GM11168 (cell line): ENCODE measurements around the gene DAPK3.
"Not testable (repeated sequence)": the region's sequence is repeated elsewhere in the genome, so short reads cannot be mapped to it uniquely, and the experiment has no call there.

Experiments used
- in situ Hi-C: fragments of 300-500 bp; cut with MboI; formaldehyde crosslinking; loops from one replicate; pipeline ENCODE4 v1.12.0; 2022; ENCODE audit warnings: low sequenced_read_pairs; ENCODE audit not compliant: unreplicated experiment

DAPK3 gene

DNA sequence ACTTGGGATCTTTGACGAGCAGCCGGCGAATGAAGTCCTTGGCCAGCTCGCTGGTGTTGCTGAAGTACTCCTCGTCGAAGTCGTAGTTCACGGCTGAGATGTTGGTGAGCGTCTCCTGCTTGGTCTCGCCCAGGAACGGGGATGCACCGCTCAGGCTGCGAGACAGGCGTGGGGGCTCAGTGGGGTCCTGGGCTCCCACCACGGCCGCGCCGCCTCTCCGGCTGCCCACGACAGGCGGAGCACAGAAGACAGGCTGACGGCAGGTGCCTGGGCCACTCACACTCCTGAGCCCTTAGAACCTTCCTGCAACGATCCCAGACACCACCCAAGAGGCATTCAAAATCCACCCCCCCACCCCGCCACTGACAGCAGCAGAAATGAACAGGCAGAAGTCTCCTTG lies 9.9 kb downstream of the DAPK3 start:
- in situ Hi-C loops = no loop called here

DNA sequence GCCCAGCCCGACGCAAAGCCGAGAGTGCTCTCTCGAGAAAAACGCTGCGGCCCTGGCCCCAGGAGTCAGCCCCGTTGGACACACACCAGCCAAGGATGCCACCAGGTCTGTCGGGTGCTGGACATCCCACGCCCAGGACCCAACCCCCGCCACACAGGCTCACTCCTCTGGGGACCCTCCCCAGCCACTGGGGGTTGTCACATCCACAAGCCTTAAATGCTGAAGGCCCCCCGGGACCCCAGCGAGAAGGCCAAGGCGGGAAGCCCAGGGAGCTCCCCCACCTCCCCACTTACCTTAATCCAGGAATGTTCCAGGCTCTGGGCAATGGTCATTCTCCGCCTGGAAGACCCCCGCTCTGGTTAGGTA lies 11.2 kb downstream of the DAPK3 start:
- in situ Hi-C loops = no loop called here

DNA sequence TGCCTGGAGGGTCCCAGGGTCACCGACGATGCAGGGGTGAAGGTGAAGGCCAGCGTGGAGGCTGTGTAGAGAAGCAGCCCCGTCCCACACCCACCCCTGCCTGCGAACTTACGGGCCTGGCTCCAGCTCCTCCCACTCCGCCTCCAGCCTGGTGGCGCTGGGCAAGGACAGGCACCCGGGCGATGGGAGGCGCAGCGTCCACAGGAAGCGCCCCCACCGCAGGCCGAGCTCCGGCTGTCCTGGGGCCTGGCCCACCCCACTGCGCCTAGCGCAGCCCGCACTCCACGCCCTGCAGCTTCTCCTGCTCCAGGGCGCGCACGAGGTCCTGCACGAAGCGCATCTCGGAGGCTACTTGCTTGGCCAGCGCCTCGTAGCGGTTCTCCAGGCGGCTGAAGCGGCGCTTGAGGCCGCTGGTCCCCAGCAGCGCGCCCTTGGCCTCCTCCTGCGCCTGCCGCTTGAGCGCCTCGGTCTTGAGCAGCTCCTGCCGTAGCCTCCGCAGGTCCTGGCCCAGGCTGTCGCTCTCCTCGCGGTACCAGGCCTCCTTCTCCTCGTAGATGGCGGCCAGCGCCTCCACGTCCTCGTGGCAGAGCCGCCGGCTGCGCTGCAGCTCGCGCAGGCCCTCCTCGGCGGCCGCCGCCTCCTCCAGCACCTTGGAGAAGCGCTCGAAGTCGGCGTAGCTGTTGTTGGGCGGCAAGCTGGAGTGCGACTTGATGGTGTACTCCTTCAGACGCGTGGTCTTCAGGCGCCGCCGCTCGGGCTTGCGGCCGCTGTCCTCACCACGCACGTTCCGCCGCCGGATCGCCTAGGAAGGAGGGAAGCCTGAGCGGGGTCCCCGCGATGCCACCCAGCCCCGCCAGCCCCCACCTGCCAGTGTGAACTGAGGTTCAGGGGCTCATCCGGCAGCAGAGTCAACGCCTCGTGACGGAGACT lies 11.8 kb downstream of the DAPK3 start:
- in situ Hi-C loops = no loop called here

DNA sequence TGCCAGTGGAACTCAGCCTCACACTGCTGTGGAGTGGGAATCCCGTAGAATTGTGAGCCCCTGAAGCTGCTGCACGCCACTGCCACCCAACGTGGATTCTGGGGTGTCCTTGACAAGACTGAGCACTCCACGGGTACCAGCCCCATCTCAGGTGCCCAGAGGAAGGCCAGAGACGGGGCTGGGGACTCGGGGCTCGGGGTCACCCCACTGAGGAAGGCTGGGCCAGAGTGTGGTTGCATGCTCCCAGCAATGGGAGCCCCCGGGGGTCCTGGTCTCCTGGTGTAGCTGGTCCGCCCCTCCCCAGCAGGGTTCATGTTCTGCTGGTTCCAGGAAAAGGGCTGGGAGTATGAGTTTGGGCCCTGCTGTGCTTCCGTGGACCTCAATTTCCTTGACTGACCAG lies 15.2 kb downstream of the DAPK3 start:
- in situ Hi-C loops = no loop called here

DNA sequence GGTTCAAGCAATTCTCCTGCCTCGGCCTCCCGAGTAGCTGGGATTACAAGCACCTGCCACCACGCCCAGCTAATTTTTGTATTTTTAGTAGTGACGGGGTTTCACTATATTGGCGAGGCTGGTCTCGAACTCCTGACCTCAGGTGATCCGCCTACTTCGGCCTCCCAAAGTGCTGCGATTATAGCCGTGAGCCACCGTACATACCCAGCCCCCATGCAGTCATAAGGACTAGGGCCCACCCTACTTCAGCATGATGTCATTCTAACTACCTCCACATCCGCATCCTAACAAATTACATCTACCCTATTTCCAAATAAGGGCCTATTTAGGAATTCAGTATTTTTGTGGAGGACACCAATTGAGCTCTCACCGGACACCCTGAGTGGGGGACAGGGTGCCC lies 15.6 kb downstream of the DAPK3 start:
- in situ Hi-C loops = not testable (repeated sequence)

DNA sequence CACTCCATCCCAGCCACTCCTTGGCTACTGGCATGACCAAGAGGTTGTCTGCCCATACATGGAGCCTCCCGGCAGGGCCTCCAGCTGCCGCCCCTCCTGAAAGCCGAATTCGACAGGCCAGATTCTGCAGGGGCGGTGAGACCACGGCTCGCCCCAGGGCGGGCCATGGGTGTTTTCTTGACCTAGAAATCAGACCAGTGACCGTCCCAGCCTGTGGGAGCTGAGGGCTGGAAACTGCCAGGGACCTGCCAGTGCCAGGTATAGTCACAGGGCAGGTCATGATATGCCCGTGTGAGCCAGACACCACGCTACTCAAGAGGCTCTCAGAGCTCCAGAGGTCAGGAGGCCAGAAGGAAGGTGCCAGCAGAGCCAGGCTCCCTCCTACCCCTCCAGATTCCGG lies 16.8 kb downstream of the DAPK3 start:
- in situ Hi-C loops = no loop called here

DNA sequence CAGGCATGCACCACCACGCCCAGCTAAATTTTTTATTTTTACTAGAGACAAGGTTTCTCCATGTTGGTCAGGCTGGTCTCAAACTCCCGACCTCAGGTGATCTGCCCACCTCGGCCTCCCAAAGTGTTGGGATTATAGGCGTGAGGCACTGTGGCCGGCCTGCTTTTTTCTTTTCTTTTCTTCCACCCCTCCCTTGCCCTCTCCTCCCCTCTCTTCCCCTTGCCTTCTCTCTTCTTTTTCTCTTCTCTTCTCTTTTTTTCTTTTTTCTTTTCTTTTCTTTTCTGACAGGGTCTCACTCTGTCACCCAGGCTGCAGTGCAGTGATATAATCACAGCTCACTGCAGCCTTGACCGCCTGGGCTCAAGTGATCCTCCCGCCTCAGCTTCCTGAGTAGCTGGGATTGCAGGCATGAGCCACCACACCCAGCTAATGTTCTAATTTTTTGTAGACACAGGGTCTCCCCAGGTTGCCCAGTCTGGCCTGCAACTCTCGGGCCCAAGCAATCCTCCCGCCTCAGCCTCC lies 18.1 kb downstream of the DAPK3 start:
- in situ Hi-C loops = not testable (repeated sequence)

DNA sequence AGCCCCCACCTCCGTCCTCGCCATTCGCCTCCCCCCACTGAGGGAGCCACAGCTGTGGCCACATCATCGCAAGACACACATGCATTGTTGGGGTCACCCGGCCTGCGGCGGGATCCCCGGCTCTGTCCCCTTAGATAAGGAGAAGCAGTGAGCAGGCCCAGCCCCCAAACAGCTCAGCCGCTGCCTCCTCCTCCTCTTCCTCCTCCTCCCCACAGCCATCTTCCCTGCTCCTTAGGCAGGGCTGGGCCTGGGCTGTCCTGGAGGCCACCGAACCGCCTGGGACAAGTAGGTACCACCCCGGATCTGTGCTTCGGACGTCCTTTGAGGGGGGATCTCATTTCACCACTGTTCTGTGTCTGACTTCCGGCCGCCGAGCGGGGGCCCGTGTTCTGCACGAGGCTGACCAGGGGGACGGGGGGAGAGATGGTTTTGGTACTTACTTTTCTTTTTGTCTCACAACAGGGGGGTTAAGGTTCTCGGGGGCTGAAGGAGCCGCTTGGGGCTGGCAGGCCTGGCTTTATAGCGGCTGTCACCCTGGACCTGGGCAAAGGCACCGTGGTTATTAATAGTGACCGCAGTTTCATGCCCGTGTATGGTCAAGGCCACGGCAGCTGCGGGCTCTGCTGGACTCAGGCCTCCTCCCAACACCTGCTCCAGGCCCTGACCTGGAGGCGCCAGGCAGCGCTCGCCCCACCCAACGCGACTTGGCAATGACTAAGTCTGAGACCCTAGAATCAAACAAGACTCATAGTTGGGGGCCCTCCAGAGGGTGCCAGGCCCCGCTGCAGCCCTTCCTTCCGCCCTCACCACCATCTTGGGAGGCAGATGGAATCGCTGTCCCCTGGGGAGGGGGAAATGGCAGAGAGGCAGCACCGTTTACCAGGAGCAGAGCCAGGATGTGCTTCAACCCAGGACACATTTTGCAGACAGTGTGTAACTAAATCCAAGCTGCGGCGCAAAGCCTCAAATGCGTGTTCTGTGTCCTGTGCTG lies 19.7 kb downstream of the DAPK3 start:
- in situ Hi-C loops = no loop called here

DNA sequence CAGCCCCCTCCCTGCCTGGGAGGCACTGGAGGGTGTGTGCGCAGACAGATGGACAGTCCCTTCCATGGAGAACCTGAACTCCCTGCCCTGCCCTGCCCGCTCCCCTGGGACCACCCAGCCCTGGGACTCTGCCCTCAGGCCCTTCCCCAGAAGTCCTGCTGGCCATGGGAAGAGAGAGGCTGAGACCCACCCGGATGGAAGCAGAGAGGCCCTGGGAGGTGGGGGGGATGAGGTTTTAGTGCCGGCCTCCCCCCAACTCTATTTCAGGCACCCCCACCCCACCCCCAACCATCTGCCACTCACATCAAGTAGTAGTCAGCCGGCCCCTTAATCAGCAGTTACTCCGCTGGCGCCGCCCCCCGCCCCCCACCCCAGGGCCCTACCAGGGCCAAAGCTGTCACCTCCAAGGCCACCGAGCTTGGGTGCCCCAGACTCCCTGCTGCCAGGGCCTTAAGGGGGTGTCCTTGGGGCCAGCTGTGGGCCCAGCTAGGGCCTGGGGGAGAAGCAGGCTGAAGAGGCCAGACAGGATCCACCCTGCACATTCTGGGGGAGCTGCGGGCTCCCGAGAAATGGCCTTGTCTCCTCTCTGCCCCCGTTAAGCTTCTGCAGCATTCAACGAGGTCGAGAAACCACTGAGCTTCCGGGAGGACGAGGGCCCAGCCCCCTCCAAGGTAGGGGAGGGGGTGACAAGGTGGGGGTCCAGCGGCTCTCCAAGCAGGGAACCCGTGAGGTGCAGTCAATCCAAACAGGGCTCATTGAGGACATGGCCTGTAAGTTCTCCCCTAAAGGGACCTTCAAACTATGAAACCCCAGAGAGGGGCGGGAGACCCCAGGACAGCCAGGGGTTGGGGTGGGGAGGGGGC lies 20.7 kb downstream of the DAPK3 start:
- in situ Hi-C loops = no loop called here

DNA sequence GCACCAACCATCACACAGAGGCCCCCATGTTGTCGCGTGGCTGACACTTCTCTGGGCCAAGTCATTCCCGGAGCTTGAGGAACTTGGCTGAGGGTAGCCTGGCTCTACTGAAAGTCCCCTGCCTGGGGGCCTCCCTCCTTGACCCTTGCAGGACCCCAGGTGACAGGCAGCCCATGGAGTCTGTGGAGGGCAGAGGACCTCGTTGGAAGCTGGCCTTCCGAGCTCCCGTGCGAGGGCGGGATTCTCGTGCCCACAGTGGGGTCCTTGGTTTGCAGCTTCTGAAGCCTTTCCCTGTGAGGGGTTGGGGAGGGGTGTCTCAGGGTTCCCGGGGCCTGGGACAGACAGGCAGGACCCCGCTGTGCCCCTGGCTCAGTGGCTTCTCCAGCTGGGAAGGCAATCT lies 21.6 kb downstream of the DAPK3 start:
- in situ Hi-C loops = no loop called here

DNA sequence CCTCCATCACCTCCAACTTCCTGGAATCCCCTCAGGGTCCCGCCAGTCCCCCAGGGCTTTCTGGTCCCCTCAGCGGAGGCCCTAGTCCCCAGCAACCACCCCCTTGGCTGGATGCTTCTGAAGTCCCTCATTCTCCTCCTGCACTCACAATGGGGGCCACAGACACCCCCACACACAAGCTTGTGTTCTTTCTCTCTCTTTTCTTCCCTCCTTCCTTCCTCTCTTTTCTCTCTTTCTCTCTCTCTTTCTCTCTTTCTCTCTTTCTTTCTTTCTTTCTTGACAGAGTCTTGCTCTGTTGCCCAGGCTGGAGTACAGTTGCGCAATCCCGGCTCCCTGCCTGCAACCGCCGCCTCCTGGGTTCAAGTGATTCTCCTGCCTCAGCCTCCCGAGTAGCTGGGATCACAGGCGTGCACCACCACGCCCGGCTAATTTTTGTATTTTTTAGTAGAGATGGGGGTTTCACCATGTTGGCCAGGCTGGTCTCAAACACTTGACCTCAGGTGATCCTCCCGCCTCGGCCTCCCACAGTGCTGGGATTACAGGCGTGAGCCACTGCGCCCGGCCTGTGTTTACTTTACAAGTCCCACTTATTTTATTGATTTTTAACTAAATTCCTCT lies 23.5 kb downstream of the DAPK3 start:
- in situ Hi-C loops = not testable (repeated sequence)

DNA sequence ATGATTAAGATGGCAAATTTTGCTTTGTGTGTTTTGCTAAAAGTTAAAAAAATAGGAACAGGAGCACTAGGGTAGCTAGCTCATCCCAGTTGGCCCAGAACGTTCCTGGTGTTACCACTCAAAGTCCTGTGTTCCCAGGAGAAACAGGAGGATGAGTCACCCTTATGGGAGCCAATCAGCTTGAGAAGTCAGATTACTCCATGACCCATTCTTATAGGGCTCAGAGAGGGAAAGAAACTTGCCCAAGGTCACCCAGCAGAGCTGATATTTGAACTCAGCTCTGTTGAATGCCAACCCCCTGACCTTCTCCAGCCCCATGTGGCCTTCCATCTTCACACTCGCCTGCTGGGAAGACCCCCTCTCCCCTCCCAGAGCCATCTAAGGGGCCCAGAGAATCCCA lies 25.1 kb downstream of the DAPK3 start:
- in situ Hi-C loops = no loop called here

DNA sequence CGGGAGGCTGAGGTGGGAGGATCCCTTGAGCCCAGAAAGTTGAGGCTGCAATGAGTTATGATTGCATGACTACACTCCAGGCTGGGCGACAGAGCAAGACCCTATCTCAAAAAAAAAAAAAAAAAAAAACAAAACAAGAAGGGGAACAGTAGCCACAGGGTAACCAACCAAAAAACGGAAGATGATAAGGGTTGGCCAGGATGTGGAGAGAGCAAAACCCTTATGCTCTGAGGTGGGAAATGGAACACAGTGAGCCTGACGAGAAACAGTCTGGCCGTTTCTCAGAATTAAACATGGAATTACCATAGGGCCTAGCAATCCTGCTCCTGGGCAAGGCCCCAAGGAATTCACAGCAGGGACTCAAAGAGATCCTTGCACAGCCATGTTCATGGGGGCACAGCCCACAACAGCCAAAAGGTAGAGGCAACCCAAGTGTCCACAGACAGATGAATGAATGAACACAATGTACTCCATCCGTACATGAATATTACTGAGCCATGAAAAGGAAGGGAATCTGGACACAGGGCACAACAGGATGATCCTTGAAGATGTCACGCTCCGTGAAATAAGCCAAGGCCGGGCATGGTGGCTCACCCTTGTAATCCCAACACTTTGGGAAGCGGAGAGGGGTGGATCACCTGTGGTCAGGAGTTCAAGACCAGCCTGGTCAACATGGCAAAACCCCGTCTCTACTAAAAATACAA lies 26.7 kb downstream of the DAPK3 start:
- in situ Hi-C loops = no loop called here

DNA sequence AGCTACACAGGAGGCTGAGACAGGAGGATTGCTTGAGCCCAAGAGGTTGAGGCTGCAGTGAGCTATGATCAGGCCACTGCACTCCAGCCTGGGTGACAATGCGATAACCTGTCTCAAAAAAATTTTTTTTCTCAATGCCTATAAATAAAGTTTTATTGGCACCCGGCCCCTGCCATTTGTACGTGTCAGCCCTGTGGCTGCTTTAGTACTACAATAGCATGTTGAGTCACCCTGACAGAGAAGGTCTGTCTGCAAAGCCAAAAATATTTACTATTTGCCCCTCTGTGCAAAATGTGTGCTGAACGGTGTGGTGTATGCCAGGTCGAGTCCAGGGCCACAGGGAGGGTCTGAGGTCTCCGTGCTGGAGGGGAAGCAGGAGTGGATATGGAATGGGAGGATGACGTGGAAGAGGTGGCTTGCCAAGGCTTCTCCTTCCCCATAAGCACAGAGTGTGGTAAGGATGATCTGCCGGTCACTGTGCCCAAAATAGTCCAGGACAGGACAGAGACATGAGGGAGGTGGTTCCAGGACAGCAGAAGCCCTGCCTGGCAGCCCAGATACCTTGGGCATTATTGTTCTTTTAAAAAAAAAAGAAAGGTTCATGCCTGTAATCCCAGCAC lies 28.0 kb downstream of the DAPK3 start:
- in situ Hi-C loops = no loop called here

DNA sequence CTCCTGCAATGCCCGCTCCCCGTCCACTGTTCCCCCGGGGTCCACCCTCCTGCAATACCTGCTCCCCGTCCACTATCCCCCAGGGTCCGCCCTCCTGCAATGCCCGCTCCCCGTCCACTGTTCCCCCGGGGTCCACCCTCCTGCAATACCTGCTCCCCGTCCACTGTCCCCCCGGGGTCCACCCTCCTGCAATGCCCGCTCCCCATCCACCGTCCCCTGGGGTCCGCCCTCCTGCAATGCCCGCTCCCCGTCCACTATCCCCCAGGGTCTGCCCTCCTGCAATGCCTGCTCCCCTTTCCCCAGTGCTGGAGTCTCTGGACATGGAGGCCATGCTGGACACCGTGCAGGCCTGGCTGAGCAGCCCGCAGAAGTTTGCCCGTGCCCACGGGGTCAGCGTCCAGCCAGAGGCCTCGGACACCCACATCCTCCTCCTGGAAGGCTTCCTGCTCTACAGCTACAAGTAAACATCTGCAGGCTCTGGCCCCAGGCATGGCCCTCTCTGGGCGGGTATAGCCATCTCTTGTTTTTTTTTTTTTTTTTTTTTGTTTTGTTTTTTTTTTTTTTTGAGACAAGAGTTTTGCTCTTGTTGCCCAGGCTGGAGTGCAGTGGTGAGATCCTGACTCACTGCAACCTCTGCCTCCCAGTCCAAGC lies 32.5 kb downstream of the DAPK3 start:
- in situ Hi-C loops = not testable (repeated sequence)

DNA sequence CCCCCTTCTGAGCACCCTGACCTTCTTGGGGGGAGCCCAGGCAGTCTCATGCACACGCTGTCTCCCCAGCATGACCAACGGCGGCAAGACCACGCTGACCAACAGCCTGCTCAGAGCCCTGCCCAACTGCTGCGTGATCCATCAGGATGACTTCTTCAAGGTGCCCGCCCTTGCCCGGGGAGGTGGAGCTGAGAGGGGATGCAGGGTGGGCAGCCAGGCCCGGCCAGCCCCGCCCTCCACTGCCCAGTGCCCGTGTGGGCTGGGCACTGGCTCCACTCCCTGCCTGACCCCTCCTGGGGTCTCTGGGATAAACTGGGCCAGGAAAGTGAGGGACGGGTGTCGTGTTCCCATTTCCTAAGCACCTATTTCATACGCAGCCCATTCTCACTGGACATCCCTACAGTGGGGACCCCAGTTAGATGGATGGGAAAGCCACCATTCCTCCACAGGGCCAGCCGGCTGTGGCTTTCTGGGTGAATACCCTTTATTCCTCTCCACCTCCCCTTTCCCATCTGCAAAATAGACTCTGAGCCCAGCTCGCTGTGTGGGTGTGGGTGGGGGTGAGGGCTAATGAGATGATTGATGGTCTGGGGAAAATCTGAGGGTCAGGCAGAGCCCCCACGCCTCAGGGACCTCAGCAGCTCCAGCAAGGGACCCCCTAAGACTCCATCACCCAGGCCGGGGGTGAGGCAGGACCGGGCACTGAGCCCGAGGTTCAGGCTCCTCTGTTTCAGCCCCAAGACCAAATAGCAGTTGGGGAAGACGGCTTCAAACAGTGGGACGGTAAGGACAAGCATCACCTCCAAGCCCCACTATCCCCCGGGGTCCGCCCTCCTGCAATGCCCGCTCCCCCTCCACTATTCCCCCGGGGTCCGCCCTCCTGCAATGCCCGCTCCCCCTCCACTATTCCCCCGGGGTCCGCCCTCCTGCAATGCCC lies 34.1 kb downstream of the DAPK3 start:
- in situ Hi-C loops = no loop called here
